Panc1 (cell line): ENCODE results near the gene SLC4A2.

Source experiments
- POLR2AphosphoS5 ChIP-seq: IDR thresholded peaks from 2 replicates; pipeline ENCODE4 v1.6.1; 2012; ENCODE audit warnings: mild to moderate bottlenecking, low read depth, low read length, moderate library complexity
- TCF7L2 ChIP-seq: IDR thresholded peaks from 2 replicates; pipeline ENCODE4 v1.6.1; 2011; ENCODE audit warnings: mild to moderate bottlenecking, low read depth, low read length, inconsistent platforms
- TF ChIP-seq, protein P1 (sequence below): fragments of 450-650 bp; IDR thresholded peaks from 2 replicates; pipeline ENCODE4 v1.5.1; 2017; ENCODE audit warnings: mild to moderate bottlenecking

DNA sequence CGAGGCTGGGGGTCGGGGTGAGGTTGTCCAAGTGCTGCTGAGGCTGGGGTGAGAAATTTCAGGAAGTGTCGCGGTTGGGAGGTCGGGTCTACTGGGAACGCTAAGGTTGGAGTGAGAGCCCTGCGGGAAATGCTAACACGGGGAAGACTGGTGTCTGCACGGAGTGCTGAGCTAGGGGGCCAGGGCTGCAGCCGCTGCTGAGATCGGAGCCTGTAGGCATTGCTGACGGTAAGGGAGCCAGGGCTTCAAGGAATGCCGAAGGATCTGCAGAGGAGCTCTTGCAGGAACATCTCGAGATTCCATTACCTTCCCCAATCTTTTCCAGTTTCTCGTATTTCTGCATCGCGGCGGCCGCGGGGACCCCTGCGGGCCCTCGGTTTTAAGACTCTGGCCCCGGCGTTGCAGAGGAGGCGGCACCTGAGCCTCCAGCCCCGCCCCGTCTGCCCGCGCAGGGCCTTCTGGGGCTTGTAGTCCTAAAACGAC lies 1.8 kb upstream of the SLC4A2 start, which contains the start of gene CDK5:
- TF ChIP-seq, protein P1, sequence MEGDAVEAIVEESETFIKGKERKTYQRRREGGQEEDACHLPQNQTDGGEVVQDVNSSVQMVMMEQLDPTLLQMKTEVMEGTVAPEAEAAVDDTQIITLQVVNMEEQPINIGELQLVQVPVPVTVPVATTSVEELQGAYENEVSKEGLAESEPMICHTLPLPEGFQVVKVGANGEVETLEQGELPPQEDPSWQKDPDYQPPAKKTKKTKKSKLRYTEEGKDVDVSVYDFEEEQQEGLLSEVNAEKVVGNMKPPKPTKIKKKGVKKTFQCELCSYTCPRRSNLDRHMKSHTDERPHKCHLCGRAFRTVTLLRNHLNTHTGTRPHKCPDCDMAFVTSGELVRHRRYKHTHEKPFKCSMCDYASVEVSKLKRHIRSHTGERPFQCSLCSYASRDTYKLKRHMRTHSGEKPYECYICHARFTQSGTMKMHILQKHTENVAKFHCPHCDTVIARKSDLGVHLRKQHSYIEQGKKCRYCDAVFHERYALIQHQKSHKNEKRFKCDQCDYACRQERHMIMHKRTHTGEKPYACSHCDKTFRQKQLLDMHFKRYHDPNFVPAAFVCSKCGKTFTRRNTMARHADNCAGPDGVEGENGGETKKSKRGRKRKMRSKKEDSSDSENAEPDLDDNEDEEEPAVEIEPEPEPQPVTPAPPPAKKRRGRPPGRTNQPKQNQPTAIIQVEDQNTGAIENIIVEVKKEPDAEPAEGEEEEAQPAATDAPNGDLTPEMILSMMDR = no peak
- TF ChIP-seq POLR2AphosphoS5 = no peak
- TF ChIP-seq TCF7L2 = no peak
